Lower lobe of right lung (tissue), 2 donors: ENCODE data around the gene KCNJ14. TPM values are rescaled to one million over a fixed set of nuclear protein-coding genes. Genes with fewer than 3 reads are reported as not detected.
A peak's percentile ranks its signal among the peaks of the same experiment; 100 is the strongest.

ENCODE experiments used
- ATAC-seq, 2 donors: fragments of 200-7000 bp; cut with Tn5 transposase; one replicate each; pipeline ENCODE4 v1.9.1; 2020 to 2022; ENCODE audit warnings: mild to moderate bottlenecking in 2 of 2, moderate library complexity in 2 of 2
- DNase-seq: peaks from one replicate; pipeline ENCODE4 v3.0.0-alpha.2; 2020
- H3K27ac ChIP-seq: fragments of 200-600 bp; one replicate; pipeline ENCODE4 v1.8.0; 2022
- H3K27me3 ChIP-seq: fragments of 200-600 bp; one replicate; pipeline ENCODE4 v1.8.0; 2022; ENCODE audit warnings: low read depth
- H3K36me3 ChIP-seq: fragments of 200-600 bp; one replicate; pipeline ENCODE4 v1.8.0; 2022; ENCODE audit warnings: mild to moderate bottlenecking
- H3K4me1 ChIP-seq: fragments of 200-600 bp; one replicate; pipeline ENCODE4 v1.8.0; 2022
- H3K4me3 ChIP-seq: fragments of 200-600 bp; one replicate; pipeline ENCODE4 v1.8.0; 2022; ENCODE audit warnings: mild to moderate bottlenecking
- H3K9me3 ChIP-seq: fragments of 200-600 bp; one replicate; pipeline ENCODE4 v1.8.0; 2022
- intact Hi-C: fragments of 100-400 bp; cut with DNase I; formaldehyde crosslinking; loops from one replicate; pipeline ENCODE4 v1.11.0; 2022
- total RNA-seq: library from RNA; stranded (reverse); fragmentation: NEBNext Ultra II Directional; extraction: Animal tissue kit (Norgen Biotek cat#: 25700); gene quantifications from one replicate; pipeline ENCODE4 v1.2.1, GENCODE V29; 2021
- TF ChIP-seq, protein P1 (sequence below): fragments of 200-600 bp; IDR thresholded peaks from one replicate; pipeline ENCODE4 v1.8.0; 2022; ENCODE audit warnings: antibody characterized with exemption, mild to moderate bottlenecking
- donor health status: DM: no; HTN: yes; CAD: no; lungs with severe emphysema.

The KCNJ14 gene
- total RNA-seq, 1 donor from 2014 or later, result 0.71 TPM

DNA sequence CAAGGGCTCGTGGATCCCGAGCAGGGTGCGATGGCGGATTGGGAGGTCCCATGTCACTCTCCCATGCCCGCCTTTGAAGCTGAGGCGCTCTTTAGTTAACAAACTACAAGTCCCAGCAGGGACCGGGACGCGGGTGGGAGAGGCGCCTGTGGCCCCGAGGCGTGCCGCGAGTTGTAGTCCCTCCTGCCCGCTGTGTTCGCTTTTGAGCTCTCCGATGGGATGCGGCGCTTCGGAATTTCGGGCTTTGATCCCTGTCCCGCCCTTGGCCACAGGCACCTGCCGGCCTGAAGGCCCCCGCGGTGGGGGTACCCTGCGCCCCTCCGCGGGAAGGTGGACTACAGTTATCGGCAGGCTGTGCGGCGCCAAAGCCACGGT, 24.8 kb downstream of the KCNJ14 start:
- intact Hi-C loops, result no loop called here
- Histone ChIP-seq H3K4me3 (peak overlapping the region; percentile 61), H3K27me3 (no peaks in the 10 kb centered on the region), H3K36me3 (peaks cover 42% of the 10 kb centered on the region), H3K27ac (peak overlapping the region; percentile 81), H3K4me1 (peaks cover 18% of the 10 kb centered on the region), H3K9me3 (no peaks in the 10 kb centered on the region)
- ATAC-seq (peak; percentile 62 to 71), DNase-seq (peak; percentile 70)
- TF ChIP-seq, protein P1, sequence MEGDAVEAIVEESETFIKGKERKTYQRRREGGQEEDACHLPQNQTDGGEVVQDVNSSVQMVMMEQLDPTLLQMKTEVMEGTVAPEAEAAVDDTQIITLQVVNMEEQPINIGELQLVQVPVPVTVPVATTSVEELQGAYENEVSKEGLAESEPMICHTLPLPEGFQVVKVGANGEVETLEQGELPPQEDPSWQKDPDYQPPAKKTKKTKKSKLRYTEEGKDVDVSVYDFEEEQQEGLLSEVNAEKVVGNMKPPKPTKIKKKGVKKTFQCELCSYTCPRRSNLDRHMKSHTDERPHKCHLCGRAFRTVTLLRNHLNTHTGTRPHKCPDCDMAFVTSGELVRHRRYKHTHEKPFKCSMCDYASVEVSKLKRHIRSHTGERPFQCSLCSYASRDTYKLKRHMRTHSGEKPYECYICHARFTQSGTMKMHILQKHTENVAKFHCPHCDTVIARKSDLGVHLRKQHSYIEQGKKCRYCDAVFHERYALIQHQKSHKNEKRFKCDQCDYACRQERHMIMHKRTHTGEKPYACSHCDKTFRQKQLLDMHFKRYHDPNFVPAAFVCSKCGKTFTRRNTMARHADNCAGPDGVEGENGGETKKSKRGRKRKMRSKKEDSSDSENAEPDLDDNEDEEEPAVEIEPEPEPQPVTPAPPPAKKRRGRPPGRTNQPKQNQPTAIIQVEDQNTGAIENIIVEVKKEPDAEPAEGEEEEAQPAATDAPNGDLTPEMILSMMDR, result no peak

DNA sequence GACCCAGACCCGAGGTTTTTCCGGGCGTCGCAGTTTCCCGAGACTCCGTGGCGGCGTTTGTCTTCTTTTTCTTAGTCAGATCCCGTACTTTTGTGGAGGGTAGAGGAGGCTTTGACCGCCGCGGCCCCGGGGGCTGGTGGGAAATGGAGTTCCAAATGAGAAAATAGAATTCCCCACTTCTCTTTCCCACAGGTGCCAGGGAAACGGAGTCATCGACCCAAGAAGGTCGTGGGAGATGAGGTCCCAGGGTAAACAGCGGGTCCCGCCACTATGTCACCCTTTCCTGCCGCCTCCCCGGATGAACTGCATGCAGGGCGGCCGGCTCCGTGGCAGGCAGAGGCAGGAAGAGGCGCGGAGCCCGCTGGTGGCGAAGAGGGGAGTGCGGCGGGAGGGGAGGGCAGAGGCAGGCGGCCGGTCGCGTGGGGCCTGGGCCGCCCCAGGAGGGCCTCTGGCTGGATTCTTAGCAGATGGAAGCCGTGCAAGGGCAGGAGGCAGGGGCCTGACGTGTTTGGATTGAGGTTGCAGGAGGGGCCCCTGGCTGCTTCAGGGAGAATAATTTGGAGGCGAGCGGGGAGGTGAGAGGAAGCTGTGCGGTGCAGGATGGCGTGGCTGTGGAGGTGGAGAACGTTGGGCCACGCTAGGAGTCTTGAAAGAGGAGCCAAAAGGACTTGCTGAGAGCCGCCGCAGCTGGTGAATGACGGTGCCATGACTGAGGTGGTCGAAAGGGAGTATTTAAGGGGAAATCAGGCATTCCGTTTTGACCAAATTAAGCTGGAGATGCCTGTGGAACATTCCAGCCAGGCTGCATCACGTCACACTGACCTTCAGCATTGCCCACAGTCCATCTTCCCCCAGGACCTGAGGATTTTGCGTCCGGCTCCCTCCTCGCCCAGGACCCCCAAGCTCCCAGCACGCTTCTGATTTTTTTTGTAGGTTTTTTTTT, 25.5 kb downstream of the KCNJ14 start:
- Histone ChIP-seq H3K27ac (peak overlapping the region; percentile 81), H3K36me3 (peaks cover 35% of the 10 kb centered on the region), H3K27me3 (no peaks in the 10 kb centered on the region), H3K4me3 (peak overlapping the region; percentile 61), H3K9me3 (no peaks in the 10 kb centered on the region), H3K4me1 (peaks cover 18% of the 10 kb centered on the region)
- ATAC-seq, result peak; percentile 63 to 78
- intact Hi-C loops, result no loop called here
- TF ChIP-seq, protein P1, result no peak
- no peak for DNase-seq

DNA sequence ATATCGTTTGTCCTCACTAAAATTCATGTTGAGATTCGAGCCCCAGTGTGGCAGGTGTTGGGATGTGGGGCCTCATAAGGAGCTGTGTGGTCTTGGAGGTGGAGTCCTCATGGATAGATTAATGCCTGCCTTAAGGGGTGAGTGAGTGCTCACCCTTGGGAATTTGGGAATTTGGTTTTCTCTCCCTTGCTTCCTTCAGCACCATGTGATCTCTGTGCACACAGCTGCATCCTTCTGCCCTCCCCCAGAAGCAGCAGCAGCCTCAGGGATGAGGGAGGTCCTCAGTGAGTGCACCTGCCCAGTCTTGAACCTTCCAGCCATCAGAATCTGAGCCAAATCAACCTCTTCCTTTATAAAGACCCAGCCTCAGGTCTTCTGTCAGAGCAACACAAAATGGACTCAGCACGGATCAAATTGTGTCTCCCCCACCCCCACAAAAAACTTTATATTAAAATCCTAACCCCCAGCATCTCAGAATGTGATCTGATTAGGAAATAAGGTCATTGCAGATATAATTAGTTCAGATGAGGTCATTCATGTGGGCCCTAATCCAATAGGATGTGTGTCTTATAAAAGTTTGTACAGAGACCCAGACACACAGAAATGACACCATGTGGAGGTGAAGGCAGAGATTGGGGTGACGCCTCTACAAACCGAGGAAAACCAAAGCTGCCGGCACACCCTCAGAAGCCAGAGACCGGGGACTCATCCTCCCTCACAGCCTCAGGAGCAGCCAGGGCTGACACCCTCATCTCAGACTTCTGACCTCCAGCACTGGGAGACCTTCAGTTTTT, 26.7 kb downstream of the KCNJ14 start:
- no peaks in the 10 kb centered on the region for H3K9me3 ChIP-seq
- TF ChIP-seq, protein P1, result no peak
- intact Hi-C loops, result no loop called here
- no peak overlapping the region for H3K4me3 ChIP-seq
- peaks cover 23% of the 10 kb centered on the region for H3K36me3 ChIP-seq
- H3K27ac ChIP-seq, result no peak overlapping the region
- H3K4me1 ChIP-seq, result peaks cover 18% of the 10 kb centered on the region
- DNase-seq, result no peak
- H3K27me3 ChIP-seq, result no peaks in the 10 kb centered on the region
- ATAC-seq, result no peak

DNA sequence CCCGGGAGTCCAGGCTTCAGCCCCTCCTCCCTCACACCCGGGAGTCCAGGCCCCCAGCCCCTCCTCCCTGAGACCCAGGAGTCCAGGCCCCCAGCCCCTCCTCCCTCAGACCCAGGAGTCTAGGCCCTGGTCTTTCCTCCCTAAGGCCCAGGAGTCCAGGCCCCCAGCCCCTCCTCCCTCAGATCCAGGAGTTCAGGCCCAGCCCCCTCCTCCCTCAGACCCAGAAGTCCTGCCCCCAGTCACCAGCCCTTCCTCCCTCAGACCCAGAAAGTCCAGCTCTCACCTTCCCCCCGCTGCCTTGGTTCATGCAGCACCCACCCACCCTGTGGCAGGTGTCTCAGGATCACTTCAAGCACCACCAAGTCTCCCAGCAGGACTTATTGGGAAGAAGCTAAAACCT, 27.9 kb downstream of the KCNJ14 start:
- H3K27ac ChIP-seq, result no peak overlapping the region
- peaks cover 10% of the 10 kb centered on the region for H3K36me3 ChIP-seq
- ATAC-seq, result no peak
- H3K27me3 ChIP-seq, result no peaks in the 10 kb centered on the region
- no peaks in the 10 kb centered on the region for H3K9me3 ChIP-seq
- no peak overlapping the region for H3K4me3 ChIP-seq
- TF ChIP-seq, protein P1, result no peak
- peaks cover 18% of the 10 kb centered on the region for H3K4me1 ChIP-seq
- DNase-seq, result no peak
- intact Hi-C loops, result no loop called here

DNA sequence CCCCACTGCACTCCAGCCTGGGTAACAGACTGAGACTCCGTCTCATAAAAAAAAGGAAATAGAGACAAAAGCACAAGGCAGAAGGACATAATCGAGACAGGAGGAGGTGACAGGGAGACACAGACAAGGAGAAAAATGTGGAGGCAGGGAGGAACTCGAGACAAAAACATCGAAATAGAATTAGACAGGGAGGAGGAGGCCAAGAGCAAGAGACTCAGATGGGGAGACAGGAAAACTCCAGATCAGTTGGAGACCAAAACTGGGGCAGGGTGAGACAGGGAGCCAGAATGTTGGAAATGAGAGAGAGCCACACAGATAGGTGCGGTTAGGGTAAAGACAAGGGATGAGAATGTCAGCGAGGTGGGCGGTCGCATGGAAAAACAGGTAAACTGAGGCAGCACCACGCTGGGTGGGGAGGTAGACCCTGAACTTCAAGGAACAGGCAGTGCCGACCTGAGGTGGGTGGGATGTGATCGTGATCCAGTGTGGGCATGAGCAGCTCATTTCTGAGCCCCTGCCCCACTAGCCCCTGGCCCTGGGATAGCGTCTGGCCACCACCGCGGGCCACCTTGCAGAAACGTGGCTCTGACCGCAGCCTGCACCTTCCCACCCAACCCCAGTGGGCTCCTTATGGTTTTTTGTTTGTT, 29.0 kb downstream of the KCNJ14 start:
- peaks cover 4% of the 10 kb centered on the region for H3K36me3 ChIP-seq
- TF ChIP-seq, protein P1, result no peak
- H3K27ac ChIP-seq, result no peak overlapping the region
- DNase-seq (no peak), ATAC-seq (no peak)
- H3K27me3 ChIP-seq, result no peaks in the 10 kb centered on the region
- intact Hi-C loops, result no loop called here
- H3K4me1 ChIP-seq, result peaks cover 18% of the 10 kb centered on the region
- no peak overlapping the region for H3K4me3 ChIP-seq
- H3K9me3 ChIP-seq, result no peaks in the 10 kb centered on the region
